Stimulated activated CD8-positive, alpha-beta memory T cell treated with anti-CD3 and anti-CD28 coated beads, Interleukin-15, amount 100 ng/mL, for 24 hours (primary cell): Measurements from ENCODE around the gene DAGLA.
"Not testable (repeated sequence)": the region's sequence is repeated elsewhere in the genome, so short reads cannot be mapped to it uniquely, and the experiment has no call there.

Experiments used
- DNase-seq: peaks from one replicate; pipeline ENCODE4 v3.0.0-alpha.2; 2020; ENCODE audit warnings: low read depth

DAGLA gene

GRCh38 chr11:61666684-61667297 lies 13.4 kb upstream of the DAGLA start:
- DNase-seq = no peak

GRCh38 chr11:61667684-61668305 lies 12.4 kb upstream of the DAGLA start:
- no peak for DNase-seq

GRCh38 chr11:61669417-61669816 lies 10.8 kb upstream of the DAGLA start:
- DNase-seq = no peak

GRCh38 chr11:61670626-61671025 lies 9.6 kb upstream of the DAGLA start:
- DNase-seq = no peak

GRCh38 chr11:61671527-61671926 lies 8.7 kb upstream of the DAGLA start:
- no peak for DNase-seq

- not testable (repeated sequence) for DNase-seq
These were observed 6.2 kb upstream of the DAGLA start for GRCh38 chr11:61673946-61674467.

GRCh38 chr11:61675826-61676225 lies 4.4 kb upstream of the DAGLA start:
- no peak for DNase-seq

GRCh38 chr11:61679296-61679695 lies 895 bp upstream of the DAGLA start:
- DNase-seq = no peak

GRCh38 chr11:61680622-61681221 lies 531 bp downstream of the DAGLA start:
- DNase-seq = no peak

GRCh38 chr11:61682093-61682732 lies 2.0 kb downstream of the DAGLA start:
- DNase-seq = no peak

- no peak for DNase-seq
These were observed 2.9 kb downstream of the DAGLA start for GRCh38 chr11:61682906-61683675.

GRCh38 chr11:61683961-61684869 lies 4.0 kb downstream of the DAGLA start:
- DNase-seq = no peak

GRCh38 chr11:61684870-61685616 lies 4.9 kb downstream of the DAGLA start:
- DNase-seq = no peak

- no peak for DNase-seq
These were observed 5.4 kb downstream of the DAGLA start for GRCh38 chr11:61685617-61685967.

GRCh38 chr11:61686066-61686465 lies 5.9 kb downstream of the DAGLA start:
- no peak for DNase-seq

- no peak for DNase-seq
These were observed 6.3 kb downstream of the DAGLA start for GRCh38 chr11:61686469-61686868.

GRCh38 chr11:61687420-61687819 lies 7.2 kb downstream of the DAGLA start:
- no peak for DNase-seq

GRCh38 chr11:61688365-61689163 lies 8.4 kb downstream of the DAGLA start:
- DNase-seq = no peak

- no peak for DNase-seq
These were observed 8.9 kb downstream of the DAGLA start for GRCh38 chr11:61689164-61689496.
